Measurements from ENCODE around the gene FBXO15. TPM values are rescaled to one million over a fixed set of nuclear protein-coding genes. Genes with fewer than 3 reads are reported as not detected.

Gene FBXO15
- total and polyA plus RNA-seq, 7 donors = 0.03 to 0.30 (median 0.23) TPM; not detected in 3

DNA sequence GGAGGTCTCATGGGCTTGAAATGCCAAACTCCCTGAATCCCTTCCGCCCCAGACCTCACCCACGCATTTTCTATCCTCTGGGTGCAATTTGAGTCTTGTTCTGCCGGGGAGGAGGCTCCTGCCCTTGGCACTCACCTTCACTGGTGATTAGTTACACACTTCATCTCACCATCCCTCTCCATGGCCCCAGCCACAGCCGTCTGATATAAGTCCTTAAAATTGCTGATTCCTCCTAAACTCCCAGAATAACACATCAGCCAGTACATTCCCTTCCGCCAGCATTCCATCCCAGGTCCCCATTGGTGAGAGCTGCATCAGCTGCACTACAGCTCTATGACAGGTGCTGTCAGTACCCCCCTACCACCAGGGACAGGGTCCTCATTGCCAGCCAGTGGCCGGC, 4.6 kb upstream of the FBXO15 start:
- 54 to 61% (median 60%) methylated on average over 6 of the region's 6 CpGs for WGBS, 3 donors
- Histone ChIP-seq H3K4me1 (peaks cover 35% of the 10 kb centered on the region), H3K9me3 (no peaks in the 10 kb centered on the region), H3K36me3 (ENCODE audit: insufficient read depth in 1 of 2, low read depth in 1 of 2) (peaks cover 4 to 46% of the 10 kb centered on the region in 2 donors), H3K27ac (no peak overlapping the region), H3K27me3 (ENCODE audit: insufficient read depth in 3 of 3, low read length in 2 of 3) (no peaks in the 10 kb centered on the region), H3K4me3 (no peak overlapping the region)
- intact Hi-C loops (cut with DNase I) = loop anchor here in 1 of 2 donors (10.0 kb wide), 1 partner anchor 343 kb away; the partner anchor contains the start of gene CNDP2
- ATAC-seq (no peak), DNase-seq (no peak)
- TF ChIP-seq, protein P1, sequence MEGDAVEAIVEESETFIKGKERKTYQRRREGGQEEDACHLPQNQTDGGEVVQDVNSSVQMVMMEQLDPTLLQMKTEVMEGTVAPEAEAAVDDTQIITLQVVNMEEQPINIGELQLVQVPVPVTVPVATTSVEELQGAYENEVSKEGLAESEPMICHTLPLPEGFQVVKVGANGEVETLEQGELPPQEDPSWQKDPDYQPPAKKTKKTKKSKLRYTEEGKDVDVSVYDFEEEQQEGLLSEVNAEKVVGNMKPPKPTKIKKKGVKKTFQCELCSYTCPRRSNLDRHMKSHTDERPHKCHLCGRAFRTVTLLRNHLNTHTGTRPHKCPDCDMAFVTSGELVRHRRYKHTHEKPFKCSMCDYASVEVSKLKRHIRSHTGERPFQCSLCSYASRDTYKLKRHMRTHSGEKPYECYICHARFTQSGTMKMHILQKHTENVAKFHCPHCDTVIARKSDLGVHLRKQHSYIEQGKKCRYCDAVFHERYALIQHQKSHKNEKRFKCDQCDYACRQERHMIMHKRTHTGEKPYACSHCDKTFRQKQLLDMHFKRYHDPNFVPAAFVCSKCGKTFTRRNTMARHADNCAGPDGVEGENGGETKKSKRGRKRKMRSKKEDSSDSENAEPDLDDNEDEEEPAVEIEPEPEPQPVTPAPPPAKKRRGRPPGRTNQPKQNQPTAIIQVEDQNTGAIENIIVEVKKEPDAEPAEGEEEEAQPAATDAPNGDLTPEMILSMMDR (IDR thresholded peaks at IDR 0.05) = no peak

DNA sequence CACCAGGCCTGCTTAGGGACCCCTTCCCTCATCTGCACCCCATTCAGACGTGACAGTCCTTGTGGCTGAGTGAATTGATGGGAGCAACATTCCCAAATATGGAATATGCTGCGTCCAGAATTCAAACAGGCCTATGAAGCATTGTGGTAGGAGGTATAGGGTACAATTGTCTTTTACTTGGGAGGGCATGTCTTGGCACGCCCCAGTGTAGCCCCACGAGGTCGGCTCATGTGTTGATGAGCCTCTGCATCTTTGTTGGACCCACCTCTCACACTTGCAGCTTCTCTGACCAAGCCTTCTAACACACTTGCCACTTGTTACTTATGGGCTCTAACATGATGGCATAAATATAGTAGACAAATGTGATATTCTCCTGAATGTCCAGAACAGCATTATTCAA, 2.2 kb upstream of the FBXO15 start:
- Histone ChIP-seq H3K4me3 (peak overlapping the region; percentile 83), H3K9me3 (no peaks in the 10 kb centered on the region), H3K36me3 (ENCODE audit: insufficient read depth in 1 of 2, low read depth in 1 of 2) (peaks cover 0 to 22% of the 10 kb centered on the region in 2 donors), H3K27me3 (ENCODE audit: insufficient read depth in 3 of 3, low read length in 2 of 3) (no peaks in the 10 kb centered on the region), H3K4me1 (peaks cover 35% of the 10 kb centered on the region), H3K27ac (no peak overlapping the region)
- DNase-seq = no peak
- ATAC-seq = no peak
- TF ChIP-seq, protein P1 (IDR thresholded peaks at IDR 0.05) = no peak
- intact Hi-C loops (cut with DNase I) = loop anchor here (5.0 to 10.0 kb wide), 3 partner anchors 142 to 347 kb away; partner anchors contain the start of genes CNDP2 (in 2 of the 2) and CYB5A (in 2 of the 2)
- 63 to 71% (median 67%) methylated on average over 5 of the region's 5 CpGs for WGBS, 3 donors

DNA sequence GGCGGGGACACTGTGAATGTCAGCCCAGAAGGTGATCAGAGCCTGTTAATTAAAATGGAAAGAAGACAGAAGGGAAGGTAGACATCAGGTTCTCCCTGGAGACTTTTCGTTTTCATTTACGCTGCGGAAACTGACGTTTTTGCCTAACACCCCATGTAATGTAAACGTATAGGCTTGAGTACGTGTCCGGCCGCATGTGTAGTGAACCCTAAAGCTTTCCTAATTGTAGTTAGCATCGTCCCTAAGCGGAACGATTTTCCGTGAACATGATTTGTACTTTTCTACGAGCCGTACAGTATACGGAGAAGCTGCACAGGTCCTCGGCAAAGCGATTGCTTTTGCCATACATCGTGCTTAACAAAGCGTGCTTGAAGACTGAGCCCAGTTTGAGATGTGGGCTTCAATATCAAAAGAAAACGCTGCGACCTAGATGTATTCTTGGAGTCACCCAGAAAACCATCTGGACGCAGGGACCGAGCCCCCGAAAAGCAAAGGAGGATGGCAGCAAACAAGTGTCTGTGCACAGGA, 973 bp upstream of the FBXO15 start:
- H3K9me3 ChIP-seq = no peaks in the 10 kb centered on the region
- DNase-seq (no peak), ATAC-seq (no peak)
- peak overlapping the region; percentile 93 for H3K27ac ChIP-seq
- TF ChIP-seq, protein P1 (IDR thresholded peaks at IDR 0.05) = no peak
- intact Hi-C loops (cut with DNase I) = loop anchor here (5.0 kb wide), 2 partner anchors 144 to 349 kb away; partner anchors contain the start of genes CYB5A (in 2 of the 2) and CNDP2 (in 1 of the 2)
- WGBS, 3 donors = 0 to 1% (median 0%) methylated on average over 25 of the region's 25 CpGs
- peaks cover 0 to 13% of the 10 kb centered on the region in 2 donors for H3K36me3 ChIP-seq (ENCODE audit: insufficient read depth in 1 of 2, low read depth in 1 of 2)
- H3K4me1 ChIP-seq = peaks cover 35% of the 10 kb centered on the region
- H3K27me3 ChIP-seq (ENCODE audit: insufficient read depth in 3 of 3, low read length in 2 of 3) = no peaks in the 10 kb centered on the region
- H3K4me3 ChIP-seq = peak overlapping the region; percentile 83

DNA sequence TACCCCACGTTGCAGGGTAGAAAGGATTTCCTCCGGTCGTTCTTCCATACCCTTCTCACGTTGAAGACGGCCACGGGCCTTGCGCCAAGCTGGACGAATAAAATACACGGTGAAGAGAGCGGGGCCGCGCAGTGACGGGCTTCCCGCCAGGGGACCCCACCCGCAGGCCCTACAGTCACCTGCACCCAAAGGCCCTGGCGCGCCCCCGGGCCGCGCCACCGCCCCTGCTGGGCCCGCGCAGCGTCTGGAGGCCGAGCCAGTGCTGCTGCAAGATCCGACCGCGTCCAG, 199 bp downstream of the FBXO15 start:
- DNase-seq (no peak), ATAC-seq (no peak)
- TF ChIP-seq, protein P1 (IDR thresholded peaks at IDR 0.05) = no peak
- H3K27me3 ChIP-seq (ENCODE audit: insufficient read depth in 3 of 3, low read length in 2 of 3) = no peaks in the 10 kb centered on the region
- peaks cover 27% of the 10 kb centered on the region for H3K4me1 ChIP-seq
- peak overlapping the region; percentile 93 for H3K27ac ChIP-seq
- H3K4me3 ChIP-seq = peak overlapping the region; percentile 83
- no peaks in the 10 kb centered on the region for H3K9me3 ChIP-seq
- H3K36me3 ChIP-seq (ENCODE audit: insufficient read depth in 1 of 2, low read depth in 1 of 2) = peaks cover 0 to 13% of the 10 kb centered on the region in 2 donors
- intact Hi-C loops (cut with DNase I) = loop anchor here (5.0 kb wide), 2 partner anchors 145 to 350 kb away; partner anchors contain the start of genes CYB5A (in 2 of the 2) and CNDP2 (in 1 of the 2)
- 0% methylated on average over 22 to 28 of the region's 28 CpGs for WGBS, 3 donors
